NCI-H2107 treated with DMSO at 0.1 percent for 48 hours (cell line): Measurements from ENCODE around the gene NPDC1.
"Not testable (repeated sequence)": the region's sequence is repeated elsewhere in the genome, so short reads cannot be mapped to it uniquely, and the experiment has no call there.

Experiments used
- DNase-seq: peaks from one replicate; lab custom pipeline; 2025; ENCODE audit not compliant: unreplicated experiment; lab: John Stamatoyannopoulos, UW

The NPDC1 gene

DNA sequence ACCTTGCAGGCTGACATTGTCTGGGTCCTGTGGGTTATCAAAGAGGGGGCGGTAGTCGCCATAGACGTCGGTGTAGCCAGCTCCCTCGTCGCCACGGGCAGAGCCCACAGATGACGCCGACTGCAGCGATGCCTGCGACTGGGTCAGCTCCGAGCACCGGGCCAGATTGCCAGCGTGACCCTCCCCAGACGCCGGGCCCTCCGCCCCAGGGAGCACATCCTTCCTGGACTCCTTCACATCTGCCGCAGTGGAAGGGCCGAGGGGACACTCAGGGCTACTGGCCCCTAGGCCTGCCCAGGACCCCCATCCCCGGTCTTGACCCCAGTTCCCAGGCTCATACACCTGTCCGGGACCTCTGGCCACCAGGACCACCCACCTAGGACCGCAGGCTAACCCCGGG lies 31.8 kb downstream of the NPDC1 start:
- no peak for DNase-seq

DNA sequence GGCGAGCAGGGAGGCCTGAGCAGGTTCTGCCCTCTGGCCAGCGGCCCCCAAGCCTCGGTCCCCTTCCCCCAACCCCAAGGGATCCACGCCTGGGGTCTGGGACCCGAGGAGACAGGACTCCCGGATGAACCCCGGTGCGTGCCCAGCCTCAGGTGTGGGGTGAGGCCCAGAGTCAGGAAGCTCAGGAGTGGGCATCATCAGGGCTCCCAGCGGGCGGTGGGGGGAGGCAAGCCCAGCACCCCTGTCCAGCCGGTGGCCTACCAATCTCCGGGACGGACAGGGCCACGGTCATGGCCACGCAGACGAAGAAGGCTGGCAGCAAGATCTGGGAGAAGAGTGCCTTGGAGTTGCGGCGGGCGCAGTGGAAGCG lies 32.4 kb downstream of the NPDC1 start:
- no peak for DNase-seq

DNA sequence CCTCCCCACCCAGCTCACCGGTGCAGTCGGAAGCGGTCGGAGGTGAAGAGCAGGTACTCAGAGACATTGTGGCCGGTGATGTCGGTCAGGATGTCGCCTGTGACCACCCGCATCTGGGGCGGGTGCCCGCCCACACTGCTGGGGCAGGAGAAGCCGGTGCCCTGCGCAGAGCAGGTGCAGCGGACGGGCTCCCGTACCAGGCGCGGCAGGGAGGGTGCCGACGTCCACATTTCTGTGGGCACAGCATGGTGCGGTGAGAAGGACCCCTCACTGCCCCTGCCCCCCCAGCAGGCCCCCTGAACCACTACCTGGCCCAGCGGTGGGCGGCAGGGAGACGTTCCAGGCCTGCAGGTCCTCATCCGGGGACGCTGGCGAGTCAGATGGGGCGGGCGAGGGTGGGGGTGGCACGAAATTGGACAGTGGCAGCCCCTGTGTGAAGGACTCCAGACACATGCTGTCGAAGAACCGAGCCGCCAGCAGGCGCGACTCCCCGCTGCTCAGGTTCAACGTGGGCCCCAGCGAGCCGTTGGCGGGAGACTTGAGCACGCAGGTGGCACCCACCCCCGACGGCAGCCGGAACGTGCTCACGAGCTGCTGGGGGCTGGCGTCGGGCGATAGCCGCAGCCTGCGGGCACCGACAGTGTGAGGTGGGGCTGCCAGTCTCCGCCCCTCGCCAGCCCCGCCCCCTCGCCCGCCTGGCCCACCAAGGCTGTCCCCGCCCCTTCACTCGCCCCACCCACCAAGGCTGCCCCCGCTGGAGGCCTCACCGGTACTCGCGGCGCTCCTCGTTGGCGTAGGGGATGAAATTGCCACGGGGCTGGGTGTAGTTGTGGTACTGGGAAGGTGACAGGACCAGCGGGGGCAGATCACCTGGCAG lies 33.0 kb downstream of the NPDC1 start:
- DNase-seq: no peak

DNA sequence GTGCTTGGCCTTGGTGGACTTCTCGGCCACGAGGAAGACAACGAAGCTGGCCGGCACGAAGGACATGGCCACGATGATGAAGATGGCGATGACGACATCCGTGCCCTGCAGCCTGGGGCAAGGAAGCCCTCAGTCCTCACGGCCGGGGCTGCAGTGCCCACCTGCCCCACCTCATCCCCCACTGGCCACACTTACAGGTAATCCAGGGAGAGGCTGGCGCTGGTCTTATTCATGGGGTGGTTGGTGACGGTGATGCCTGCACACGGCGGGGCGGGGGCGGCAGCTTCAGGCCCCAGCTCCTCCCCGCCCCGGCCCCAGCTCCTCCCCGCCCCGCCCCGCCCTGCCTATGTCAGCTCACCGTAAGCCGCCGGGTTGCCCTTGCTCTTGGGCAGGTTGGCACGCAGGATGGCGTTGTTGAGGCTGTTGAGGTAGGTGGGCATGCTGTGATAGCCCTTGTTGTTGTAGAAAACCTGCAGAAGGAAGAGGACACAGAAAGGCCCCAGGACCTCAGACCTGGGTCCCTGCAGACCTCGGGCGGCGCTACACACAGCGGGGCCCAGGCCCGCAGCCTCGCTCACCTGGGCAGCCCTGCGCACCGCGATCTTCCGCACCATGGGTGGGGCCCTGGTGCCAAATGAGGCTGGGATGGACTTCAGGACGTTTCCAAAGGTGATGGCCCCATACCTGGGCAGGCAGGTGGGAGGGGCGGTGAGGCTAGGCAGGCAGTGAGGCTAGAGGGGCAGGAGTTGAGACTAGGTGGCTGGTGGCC lies 33.9 kb downstream of the NPDC1 start:
- DNase-seq: no peak

DNA sequence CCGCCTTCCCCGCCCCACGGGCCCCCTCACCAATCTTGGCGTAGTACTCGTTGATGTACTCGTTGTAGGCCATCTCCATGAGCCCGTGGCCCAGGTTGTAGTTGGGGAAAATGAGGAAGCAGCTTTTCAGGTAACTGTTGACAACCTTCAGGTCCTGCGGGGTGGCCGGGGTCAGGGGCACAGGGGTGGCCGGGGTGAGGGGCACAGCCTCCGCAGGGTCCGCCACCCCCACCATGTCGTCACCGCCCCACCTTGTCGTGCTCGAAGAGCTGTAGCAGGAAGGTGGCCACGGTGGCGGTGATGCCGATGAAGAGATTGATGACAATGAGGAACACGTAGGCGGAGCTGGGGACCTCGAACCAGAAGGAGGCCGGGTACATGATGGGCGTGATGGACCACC lies 34.8 kb downstream of the NPDC1 start:
- DNase-seq: no peak

DNA sequence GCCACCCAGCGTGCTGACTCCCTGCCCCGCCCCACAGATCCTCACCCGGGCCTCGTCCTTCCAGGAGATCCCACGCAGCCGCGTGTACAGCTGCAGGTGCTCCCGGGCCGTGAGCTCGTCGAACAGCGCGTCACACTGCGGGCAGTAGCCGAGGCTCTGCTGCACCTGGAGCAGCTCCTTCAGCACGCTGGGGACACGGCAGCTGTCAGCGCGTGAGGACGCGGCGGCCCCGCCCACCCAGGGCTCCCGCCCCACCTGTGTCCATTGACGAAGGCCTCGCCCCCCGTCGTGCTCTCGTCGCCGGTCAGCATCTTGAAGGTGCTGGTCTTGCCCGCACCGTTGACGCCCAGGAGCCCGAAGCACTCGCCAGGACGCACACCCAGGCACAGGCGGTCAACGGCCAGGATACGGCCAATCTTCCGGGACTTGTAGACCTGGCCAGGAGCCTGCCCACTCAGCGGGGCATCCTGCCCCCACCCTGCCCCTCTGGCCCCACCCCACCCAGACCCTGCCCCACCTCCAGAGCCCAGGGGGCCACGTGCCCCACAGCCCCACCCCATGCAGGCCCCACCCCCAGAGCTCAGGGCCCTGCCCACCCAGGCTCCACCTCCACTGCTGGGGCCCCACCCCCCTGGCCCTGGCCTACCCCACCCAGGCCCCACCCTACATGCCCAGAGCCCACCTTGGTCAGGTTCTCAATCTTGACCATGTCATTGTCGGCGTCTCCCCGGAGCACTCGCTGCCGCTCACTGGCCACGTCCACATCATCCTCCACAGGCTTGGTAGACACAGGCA lies 35.8 kb downstream of the NPDC1 start:
- DNase-seq: no peak

DNA sequence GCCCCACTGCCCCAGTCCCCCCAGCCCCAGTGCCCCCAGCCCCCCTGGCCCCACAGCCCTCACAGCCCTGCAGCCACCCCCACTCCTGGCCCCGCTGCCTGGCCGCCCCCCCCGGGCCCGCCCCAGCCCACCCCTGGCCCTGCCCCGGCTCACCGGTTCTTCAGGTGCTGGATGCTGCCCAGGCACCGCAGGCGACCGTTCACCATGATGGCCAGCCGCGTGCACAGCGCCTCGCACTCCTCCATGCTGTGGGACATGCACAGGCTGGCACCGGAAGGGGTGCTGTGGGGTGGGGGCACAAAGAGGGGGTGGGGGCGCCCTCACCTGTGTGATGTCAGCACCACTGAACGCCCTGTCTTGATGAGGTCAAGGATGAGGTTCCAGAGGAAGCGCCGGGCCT lies 36.8 kb downstream of the NPDC1 start:
- no peak for DNase-seq

DNA sequence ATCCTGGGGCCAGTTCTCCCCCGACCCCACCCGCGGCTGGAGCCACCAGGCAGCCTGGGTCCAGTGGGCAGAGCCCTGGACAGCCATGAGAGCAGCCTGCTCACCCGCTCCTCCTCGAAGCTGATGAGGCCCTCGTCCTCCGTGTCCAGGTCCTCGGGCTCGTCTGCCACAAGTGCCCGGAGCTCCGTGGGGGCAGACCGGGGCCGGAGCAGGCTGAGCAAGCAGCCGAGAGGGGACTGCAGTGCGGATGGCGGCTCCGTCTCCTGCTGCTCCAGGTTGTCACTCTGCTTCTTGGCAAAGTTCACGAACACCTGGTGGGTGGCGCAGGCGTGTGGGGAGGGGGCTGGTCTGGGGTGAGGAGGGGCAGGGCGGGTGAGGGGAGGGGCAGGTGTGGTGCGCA lies 37.7 kb downstream of the NPDC1 start:
- no peak for DNase-seq

DNA sequence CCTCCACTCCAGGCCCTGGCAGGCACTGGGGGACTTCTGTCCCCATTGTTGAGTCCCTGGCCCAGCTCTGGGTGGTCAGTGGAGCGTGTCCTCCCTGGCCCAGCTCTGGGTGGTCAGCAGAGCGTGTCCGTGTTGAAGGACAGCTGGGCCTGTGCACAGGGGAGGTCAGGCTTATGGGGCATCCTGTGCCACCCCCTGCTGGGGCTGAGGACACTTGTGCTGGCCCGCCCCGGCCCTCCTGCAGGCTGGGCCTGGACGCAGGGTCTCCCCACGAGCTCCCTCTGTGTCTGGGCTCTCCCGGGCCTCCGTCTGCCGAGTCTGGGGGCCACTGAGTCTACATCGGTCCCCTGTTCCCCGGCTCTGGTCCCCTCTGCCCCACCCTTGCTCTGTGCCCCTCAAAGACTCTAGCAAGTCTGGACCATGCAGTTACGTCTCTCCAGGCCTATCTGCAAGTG lies 38.1 kb downstream of the NPDC1 start:
- DNase-seq: no peak

DNA sequence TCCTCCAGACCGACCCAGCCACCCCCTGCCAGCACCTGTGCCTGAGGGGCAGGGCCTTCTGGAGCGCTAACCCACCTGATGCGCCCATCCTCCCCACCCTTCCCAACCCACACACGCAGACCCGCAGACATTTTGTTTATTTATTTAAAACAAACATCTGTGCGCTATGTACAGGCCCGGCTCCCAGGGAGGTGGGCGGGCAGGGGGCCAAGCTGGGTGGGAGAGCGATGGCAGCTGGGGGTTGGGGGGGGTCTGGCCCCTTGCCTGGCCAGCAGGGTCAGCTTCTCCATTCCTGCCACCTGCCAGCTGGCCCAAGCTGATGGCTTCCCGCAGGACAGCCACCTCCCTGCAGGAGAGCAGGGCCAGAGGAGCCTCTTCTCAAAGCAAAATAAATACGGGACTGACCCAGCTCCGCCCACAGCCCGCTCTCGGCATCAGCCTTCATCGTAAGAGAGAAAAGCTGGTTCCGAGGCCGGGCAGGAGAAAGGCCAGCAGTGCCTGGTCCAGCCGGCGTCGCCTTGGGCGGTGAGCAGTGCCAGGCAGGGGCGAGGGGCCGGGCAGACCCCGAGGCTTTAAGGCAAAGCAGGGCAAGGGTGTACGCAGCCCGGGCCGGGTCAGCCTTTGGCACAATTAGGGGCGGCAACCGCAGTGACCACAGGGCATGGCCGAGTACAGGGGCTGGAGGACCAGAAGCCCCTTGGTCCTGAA lies 38.7 kb downstream of the NPDC1 start:
- DNase-seq: no peak

DNA sequence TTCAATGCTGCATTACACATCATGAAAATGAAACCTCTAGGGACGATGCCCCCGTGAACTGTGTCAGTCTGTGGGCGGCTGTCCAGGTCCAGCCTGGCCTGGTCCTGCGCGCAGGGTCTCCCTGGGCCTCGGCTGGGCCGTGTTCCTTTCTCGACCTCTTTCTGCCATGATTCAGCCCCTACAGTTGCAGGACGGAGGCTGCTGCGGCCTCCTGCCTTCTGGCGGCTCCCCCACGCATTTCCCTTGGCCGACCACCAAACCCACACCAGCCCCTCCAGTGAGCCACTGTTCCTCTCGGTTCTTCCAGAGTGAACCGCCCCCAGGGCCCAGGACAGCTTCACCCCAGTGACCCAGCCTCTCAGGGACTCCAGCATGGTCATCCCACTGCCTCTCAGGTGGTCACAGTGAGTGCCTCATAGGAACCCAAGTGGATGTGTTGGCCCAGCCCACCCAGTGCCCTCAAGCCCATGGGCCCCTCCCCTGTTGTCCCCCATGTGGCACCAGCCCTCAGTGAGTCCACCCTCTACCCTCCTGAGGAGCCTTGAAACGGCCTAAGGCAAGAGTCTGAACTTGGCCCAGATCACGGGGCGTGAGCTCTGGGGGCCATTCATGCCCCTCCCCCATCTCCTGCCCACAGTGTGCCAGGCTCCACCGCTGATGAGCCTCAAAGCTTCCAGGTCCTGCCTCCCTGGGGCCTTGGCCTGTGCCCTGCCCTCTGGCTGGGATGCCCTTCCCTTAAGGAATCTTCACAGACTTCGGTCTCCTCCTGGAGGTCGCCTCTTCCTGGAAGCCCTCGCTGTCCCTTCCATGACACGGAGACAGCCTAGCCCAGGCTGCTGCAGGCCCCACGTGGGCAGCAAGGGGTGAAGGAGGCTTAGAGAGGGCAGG lies 39.6 kb downstream of the NPDC1 start:
- no peak for DNase-seq

DNA sequence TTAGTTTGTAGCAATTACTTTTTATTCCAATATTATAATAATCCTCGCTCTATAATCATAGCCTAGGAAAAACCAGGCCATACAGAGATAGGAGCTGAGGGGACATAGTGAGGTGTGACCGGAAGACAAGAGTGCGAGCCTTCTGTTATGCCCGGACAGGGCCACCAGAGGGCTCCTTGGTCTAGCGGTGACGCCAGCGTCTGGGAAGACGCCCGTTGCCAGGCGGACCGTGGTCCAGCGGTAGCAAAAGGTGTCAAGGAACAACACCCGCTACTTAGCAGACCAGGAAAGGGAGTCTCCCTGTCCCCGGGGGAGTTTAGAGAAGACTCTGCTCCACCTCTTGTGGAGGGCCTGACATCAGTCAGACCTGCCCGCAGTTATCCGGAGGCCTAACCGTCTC lies 41.7 kb downstream of the NPDC1 start:
- DNase-seq: not testable (repeated sequence)

DNA sequence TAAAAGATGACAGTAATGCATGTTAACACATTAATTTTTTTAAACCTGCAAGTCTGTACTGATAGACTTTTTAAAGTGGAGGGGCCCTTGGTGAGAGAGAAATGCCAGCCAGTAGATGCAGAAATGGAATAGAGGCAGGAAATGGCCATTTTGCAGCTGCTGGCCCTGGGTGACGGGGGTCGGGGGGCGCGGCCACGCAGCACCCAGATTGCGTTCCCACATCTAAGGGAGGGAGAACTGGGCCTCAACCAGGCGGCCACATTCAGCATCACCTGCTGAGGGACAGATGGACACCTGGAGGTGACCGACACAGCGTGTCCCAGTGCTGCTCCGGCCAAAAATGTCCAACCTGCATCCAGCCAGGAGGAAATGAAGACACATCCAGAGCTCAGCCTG lies 43.3 kb downstream of the NPDC1 start:
- no peak for DNase-seq

DNA sequence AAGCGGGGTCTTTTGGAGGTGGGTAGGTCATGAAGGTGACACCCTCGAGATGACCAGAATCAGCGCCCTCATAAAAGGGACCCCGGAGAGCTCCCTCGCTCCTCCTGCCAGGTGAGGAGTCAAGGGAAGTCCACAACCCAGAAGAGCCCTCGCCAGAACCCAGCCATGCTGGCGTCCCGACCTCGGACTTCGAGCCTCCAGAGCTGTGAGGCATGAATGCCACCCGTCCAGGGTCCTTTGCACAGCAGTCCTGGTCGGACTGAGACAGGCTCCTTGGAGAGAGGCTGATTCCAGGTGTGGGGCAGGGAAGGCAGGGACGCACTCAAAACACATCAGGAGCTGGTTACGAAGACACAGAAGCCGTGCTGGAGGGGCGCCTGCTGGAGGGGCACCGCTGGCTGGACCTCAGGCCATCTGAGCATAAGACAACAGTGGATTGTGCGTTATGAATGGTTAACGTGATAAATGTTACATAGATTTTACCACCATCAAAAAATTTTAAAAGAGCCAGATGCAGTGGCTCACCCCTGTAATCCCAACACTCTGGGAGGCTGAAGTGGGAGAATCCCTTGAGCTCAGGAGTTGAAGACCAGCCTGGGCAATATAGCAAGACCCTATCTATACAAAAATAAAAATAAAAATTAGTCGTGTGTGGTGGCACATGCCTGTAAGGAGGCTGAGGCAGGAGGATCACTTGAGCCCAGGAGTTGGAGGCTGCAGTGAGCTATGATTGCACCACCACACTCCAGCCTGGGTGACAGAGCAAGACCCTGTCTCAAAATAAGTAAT lies 43.9 kb downstream of the NPDC1 start:
- no peak for DNase-seq

DNA sequence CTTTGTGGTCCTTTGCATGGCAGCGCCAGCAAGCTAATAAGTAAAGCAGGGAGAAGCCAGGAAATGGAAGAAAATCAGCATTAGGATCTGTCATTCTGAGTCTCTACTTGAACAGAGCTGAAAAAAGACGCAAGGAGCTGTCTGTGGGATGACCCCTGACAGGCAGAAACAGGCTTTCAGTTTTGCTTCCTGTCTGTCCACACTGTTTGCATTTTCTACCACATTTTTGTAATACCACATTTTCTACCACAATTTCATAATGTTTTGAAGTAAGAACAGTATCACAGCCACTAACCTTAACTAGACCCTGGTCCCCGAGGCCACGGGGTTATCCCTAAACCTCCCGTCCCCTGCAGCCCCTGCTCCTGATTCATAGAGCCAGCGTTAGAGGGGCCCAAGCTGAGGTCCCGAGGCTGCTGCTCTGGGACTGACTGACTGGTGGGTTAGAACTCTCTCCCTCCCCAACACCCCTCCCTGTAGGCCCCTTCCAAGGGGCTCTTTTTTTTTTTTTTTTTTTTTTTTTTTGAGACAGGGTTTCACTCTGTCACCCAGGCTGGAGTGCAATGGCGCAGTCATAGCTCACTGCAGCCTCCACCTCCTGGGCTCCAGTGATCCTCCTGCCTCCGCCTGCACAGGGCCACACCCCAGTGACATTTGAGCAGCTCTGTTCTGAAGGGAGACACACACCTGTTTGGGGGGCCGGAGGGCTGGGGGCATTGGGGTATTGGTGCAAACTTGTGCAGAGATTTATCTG lies 45.6 kb downstream of the NPDC1 start:
- DNase-seq: no peak

DNA sequence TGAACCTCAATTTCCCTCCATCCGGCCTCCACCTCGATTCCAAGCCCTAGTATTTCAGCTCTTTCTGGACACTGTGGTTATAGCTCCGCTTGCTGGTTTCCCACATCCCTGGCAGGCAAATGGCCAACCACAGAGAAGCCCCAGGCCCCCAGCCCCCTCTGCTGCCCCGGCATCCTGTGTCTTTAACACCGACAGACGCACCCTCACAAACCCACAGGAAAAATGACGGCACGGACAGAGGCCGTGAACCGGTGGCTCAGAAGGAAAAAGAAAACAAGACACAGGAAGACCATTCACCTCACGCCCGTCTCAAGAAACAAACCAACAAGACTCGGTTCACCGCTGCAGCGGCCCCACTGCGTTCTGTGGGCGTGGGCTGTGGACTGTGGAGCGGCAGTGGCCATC lies 48.1 kb downstream of the NPDC1 start:
- no peak for DNase-seq

DNA sequence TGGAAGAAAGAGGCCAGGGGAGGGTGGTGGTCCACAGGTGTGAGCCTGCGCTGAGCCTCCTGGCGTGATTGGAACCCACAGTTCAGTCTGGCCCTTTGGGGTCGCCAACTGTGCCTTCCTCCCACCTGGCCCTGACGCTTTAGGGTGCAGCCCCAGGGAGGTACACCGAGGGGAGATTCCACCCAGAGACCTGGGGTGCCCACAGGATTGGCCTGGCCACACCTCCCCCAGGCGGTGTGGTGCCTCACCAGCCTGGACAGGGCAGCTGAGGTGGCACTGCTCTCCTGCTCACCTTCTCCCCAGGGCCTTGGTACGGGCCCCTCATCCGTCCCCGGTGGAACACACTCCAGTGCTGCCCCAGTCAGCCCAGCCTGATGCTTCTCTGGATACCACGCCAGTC lies 48.6 kb downstream of the NPDC1 start:
- DNase-seq: no peak
